NOMO-1 treated with dmso at 0.1 percent for 144 hours (cell line): Measurements from ENCODE around the gene RRH.

ENCODE experiments used
- DNase-seq: peaks from one replicate; lab custom pipeline; 2025; ENCODE audit not compliant: unreplicated experiment; lab: John Stamatoyannopoulos, UW

RRH gene

GRCh38 chr4:109879636-109880314 is 52.0 kb downstream of the RRH start:
- DNase-seq, result no peak

GRCh38 chr4:109886303-109886702 is 58.5 kb downstream of the RRH start:
- no peak for DNase-seq

- no peak for DNase-seq
Observed at GRCh38 chr4:109887071-109887470, 59.3 kb downstream of the RRH start.

GRCh38 chr4:109890076-109890475 is 62.3 kb downstream of the RRH start:
- DNase-seq, result no peak
